Ovary (tissue), 3 donors: ENCODE results near the gene PAX9.

Experiments used
- CTCF ChIP-seq, 3 donors: fragments of 450-650 bp in 2 of 3; fragments of 200-600 bp in 1 of 3; IDR thresholded peaks; one replicate each; pipeline versions ENCODE4 v1.5.1 to v1.8.0; 2016 to 2022; ENCODE audit warnings: antibody characterized with exemption in 3 of 3, mild to moderate bottlenecking in 1 of 3
- EP300 ChIP-seq: sonication (generic); formaldehyde crosslinking; IDR thresholded peaks from one replicate; pipeline ENCODE4 v1.6.1; 2017; ENCODE audit warnings: antibody characterized with exemption
- donor health status: DM: no; HTN: no; CAD: no.

GRCh38 chr14:36723530-36723929, 61.9 kb downstream of the PAX9 start:
- TF ChIP-seq CTCF (IDR thresholded peaks at IDR 0.05), result no peak
- TF ChIP-seq EP300, result no peak
